HG03135 (cell line): Measurements from ENCODE around the gene C16orf78.
A peak's percentile ranks its signal among the peaks of the same experiment; 100 is the strongest.
"Not testable (repeated sequence)": the region's sequence is repeated elsewhere in the genome, so short reads cannot be mapped to it uniquely, and the experiment has no call there.

Experiments
- ATAC-seq: cut with Tn5 transposase; IDR thresholded peaks from one replicate; pipeline ENCODE4 v1.9.1; 2021; ENCODE audit warnings: mild to moderate bottlenecking, moderate library complexity; ENCODE audit not compliant: unreplicated experiment

The C16orf78 gene

DNA sequence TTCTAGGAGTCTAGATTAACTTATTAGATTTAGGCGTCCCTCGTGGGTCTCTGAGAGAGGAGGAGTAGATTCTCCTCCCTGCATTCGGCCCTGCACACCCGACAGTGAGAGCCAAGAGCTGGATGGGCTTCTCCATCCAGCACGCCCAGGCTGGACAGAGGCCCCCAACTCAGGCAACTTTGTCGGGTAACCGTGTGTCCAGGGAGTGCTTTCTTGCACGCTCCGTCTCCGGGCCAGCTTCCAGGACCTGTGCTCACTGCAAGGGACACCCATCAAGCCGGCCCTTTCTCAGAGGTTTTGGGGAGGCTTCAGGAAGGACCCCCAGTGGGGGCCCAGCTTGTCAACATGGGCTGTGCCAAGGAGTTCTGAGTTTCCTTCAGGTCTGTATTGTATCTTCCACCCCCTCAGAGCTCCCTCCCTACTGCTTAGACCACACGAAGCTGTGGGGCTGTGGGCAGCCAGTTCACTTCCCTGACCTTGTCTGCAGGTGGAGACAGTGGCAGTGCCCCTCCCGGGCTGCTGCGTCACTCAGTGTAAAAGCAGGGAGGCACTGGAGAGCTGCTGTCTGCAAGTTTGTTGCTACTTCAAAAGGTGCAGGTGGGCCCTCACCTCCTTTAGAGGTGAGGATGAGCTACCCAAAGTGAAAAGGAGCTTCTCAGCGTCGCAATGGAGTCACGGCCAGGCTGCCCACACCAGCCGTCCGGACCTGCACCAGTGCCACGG, 24.0 kb upstream of the C16orf78 start:
- ATAC-seq = no peak

- no peak for ATAC-seq
Observed at GRCh38 chr16:49350265-49351095, 23.1 kb upstream of the C16orf78 start.

DNA sequence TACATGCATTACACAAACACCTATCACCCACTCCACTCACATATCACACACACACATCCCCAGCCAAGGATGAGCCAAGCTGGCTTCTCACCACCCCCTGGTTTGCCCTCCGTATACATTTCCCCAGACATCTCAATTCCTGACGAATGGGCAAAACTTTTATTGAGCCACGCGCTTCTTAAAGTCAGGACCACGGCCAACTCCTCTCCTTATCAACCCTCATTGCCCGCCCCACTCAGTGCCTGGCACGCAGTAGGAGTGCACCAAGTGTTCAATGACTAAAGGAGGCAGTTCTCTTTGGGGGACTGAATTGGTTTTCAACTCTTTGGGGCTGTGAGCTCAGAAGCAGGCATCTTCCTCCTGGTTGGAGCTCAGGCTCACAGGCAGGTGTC, 22.5 kb upstream of the C16orf78 start:
- no peak for ATAC-seq

DNA sequence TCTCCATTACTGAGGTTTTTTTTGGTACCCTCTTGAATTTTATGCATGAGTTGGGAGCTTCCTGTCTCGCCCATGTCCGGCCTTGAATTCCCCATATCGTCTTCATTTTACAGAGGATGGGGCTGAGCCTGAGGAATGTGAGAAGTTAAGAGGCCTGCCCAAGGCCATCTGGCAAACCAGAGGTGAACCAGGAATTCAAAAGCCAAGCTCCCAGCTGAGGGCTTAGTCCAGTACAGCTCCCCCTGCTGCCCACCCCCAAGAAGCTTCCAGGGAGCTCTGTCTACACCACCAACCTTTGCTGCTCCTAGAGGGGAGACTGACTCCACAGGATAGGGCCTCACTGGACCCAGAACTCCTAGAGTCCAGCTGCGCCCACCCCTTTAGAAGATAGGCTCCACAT, 20.7 kb upstream of the C16orf78 start:
- ATAC-seq = no peak

GRCh38 chr16:49353680-49354079, 19.9 kb upstream of the C16orf78 start:
- ATAC-seq = no peak

DNA sequence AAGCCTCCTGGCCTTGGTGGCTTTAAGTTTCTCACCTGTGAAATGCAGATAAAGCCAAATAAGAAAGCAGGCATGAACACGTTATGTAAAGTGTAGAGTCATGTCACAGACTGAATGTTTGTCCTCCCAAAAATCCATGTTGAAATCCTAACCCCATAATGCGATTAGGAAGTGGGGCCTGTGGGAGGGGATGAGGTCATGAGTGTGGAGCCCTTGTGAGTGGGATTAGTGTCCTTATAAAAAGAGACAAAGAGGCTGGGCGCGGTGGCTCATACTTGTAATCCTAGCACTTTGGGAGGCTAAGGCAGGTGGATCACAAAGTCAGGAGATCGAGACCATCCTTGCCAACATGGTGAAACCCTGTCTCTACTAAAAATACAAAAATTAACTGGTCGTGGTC, 19.5 kb upstream of the C16orf78 start:
- no peak for ATAC-seq

DNA sequence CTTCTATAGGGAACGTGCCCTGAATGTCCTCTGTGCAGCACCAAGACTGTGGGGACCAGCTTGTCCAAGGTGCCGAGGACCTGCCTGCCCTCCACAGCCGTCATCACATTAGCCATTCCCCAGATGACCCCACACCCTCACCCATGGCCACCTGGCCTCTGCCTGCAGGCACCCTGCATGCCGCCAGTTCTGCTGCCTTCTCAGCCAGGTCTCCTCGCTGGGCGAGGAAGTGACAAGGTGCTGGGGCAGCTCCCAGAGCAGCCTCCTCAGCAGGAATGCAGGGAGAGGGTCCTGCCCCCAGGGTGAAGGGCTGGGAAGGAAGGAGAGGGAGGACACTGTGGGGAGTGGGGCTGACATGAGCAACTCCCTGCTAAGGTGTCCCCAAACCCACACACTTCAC, 18.6 kb upstream of the C16orf78 start:
- no peak for ATAC-seq

GRCh38 chr16:49355933-49356665, 17.5 kb upstream of the C16orf78 start:
- ATAC-seq = no peak

DNA sequence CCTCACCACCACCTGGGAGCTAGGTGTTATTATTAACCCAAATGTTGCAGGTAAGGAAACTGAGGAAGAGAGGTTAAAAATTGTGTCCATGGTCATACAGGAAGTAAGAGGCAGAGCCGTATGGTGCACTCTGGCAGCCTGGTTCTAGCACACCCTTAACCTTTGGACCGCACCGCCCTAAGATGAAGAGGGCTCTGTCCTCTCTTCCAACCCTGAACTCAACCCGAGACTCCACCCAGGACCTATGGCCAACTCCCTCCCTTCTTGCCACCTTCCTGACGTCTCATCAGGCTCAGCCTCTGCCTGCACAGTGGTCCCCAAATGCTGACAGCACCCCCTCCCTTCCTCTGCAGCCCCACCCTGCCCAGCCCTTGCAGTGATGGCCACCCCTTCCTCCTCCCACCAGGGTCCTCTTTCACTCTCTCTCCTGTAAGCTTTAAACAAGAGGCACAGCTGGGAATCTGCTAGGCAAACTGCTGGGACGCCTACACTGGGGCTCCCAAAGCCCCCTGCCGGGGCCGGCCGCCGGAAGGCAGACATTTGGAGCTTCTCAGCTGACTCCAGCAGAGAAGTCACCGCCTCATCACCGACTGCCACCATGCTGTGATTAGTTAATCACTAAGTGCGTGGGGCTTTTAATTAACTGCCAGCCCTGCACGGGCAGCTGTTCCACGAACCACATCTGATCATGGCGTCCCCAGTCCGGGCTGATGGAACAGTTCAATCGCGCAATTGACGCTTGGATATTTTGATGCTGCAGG, 16.7 kb upstream of the C16orf78 start:
- ATAC-seq = no peak

GRCh38 chr16:49359591-49359990, 14.0 kb upstream of the C16orf78 start:
- ATAC-seq = no peak

GRCh38 chr16:49361731-49362130, 11.9 kb upstream of the C16orf78 start:
- ATAC-seq = not testable (repeated sequence)

GRCh38 chr16:49362230-49362629, 11.4 kb upstream of the C16orf78 start:
- no peak for ATAC-seq

DNA sequence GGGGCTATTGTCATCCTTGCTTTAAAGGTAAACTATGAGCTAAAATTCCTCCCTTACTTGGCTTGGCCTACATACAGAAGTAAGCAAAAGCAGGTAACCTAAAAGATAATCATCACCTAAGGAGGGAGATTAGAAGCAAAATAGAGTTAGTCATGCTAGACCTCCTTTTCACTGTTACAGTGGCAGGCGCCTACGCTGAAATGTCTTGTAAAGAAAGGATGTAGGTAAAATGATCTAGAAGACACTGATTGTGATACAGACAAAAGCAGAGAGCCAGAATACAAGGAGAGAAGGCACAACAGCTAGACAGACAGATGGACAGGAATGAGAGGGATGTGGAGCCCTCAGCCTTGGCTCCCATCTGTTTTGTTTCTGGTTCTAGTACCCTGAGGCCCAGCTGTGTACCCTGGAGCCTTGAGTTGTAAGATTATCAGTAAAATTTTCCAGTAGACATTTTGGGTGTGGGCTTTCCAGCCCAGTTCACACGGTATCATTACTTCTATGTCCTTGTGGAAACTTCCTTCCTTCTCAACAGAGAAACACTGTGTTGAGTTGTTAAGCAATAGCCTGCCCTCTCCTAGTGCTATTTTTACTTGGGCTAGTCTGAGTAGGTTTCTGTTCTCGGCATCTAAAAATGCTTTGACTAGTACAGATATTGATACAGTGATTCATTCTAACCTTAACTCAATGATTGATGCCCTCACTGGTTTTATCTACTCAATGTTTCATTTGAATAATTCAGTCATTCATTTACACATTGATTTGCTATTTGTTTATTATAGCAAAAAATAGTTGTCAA, 7.7 kb upstream of the C16orf78 start:
- ATAC-seq = peak; percentile 86

- ATAC-seq = peak; percentile 50
Observed at GRCh38 chr16:49366669-49367068, 6.9 kb upstream of the C16orf78 start.

GRCh38 chr16:49369651-49370611, 3.7 kb upstream of the C16orf78 start:
- ATAC-seq = no peak

GRCh38 chr16:49376206-49376605, 2.6 kb downstream of the C16orf78 start:
- ATAC-seq = no peak

DNA sequence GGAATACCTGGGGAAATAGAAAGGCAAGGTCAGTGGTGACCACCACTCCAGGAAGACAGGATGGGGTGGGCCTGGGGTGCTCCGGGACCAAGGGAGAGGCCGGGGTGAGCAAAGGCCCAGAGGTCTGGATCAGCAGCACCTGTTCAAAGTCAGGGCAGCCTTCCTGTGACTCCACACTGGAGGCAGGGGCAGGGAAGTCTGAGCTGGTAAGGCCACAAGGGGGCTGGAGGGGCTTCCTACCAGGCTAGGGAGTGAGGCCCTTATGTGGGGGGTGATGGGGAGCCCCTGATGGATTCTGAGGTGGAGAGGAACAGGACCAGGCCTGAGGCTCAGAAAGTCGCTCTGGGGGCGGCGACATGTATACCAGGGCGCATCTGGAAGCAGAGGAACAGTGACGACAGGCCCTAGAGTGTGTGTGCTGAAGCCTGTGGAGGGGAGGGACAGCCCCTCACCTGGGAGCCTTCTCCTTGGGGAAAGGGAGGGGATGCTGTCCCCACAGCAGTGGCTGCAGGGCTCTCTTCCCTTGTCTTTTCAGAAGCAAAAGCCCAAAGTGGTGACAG, 3.7 kb downstream of the C16orf78 start:
- ATAC-seq = no peak

DNA sequence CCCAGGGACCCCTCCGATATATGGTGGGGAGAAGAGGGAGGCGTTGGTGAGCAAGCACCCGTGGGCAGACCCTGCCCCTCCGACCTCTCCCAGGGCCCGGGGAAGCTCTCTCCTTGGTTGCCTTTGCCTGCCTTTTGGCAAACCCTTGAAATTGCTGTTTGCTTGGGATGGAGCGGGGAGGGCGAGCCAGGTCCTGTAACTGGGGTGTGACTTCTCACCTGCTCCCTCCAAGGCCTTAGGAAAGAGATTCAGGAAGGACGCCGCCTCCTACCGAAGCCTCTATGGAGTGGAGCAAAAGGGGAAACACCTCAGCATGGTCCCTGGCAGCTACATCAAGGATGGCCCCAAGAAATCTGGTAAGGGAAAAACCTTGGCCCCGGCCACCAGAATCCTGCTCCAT, 4.6 kb downstream of the C16orf78 start:
- ATAC-seq = no peak

DNA sequence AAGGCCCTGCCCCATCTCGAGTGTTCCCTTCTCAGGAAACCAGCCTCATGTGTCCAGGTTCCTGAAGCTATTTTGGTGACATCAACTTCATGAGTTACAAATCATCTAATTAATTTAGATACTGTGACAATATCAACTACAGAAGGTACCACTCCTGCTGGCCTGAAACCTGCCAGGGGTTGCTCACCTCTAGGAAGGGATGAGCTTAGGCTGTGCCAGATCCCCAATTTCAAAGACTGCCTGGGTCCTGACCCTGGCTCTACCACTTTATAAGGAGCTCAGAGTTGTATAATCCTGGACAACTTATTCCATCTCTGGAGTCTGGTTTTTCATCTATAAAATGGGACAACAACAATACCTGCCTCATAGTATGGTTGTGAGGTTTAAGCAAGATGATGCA, 5.2 kb downstream of the C16orf78 start:
- ATAC-seq = no peak
